Activated naive CD8-positive, alpha-beta T cell (primary cell): ENCODE measurements around the gene CYBC1.

Source experiments
- H3K27ac Mint-ChIP-seq: one replicate; pipeline ENCODE4 v1.8.0; 2021; ENCODE audit warnings: mixed read lengths
- H3K27me3 Mint-ChIP-seq: one replicate; pipeline ENCODE4 v1.8.0; 2021; ENCODE audit warnings: mixed read lengths
- H3K36me3 Mint-ChIP-seq: one replicate; pipeline ENCODE4 v1.8.0; 2021; ENCODE audit warnings: mixed read lengths
- H3K4me1 Mint-ChIP-seq: one replicate; pipeline ENCODE4 v1.8.0; 2021; ENCODE audit warnings: low read depth, mixed read lengths
- H3K4me3 Mint-ChIP-seq: one replicate; pipeline ENCODE4 v1.8.0; 2021; ENCODE audit warnings: mild to moderate bottlenecking, mixed read lengths
- H3K9me3 Mint-ChIP-seq: one replicate; pipeline ENCODE4 v1.8.0; 2021; ENCODE audit warnings: low read depth, mixed read lengths

Gene CYBC1

DNA sequence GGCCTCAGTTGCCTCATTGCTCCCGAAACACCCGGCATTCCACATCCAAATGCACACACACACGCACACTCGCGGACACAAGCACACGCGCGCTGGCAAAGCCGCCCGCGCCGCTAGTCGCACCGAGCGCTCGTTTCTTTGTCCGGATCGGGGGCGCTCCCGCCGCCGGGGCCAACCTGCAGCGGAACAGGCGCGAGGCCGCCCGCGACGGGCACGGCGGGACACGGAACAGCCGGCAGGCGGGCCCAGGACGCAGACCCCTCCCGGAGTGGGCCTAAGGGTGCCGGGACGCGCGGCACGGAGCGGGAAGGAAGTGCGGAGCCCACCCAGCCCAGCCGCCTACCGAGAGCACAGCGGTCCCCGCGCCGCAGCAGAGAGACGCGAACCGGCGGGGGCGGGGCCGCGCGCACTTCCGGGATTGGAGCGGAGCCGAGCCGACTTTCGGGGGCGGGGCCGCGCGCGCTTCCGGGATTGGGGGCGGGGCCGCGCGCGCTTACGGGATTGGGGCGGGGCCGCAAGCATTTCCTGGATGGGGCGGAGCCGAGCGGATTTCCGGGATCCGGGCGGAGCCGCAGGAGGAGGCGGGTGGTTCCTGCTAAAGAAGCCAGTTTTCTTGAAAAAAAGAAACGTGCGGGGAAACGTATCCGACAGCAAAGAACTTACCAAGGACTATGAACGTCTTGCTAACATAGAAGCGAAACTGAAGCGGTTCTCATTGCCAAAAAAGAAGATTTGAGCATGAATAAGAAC, at the start of gene CYBC1:
CYBC1 (minus strand) TSS at position 396 of the 750 bp plus-strand sequence. CDS start 1,498 bp downstream, outside the sequence.
- Mint-ChIP-seq H3K9me3 (no peaks in the 10 kb centered on the region), H3K27ac (peak within 1 kb of the TSS; percentile 97), H3K27me3 (no peaks in the 10 kb centered on the region), H3K4me3 (peak within 1 kb of the TSS; percentile 98), H3K4me1 (peaks cover 25% of the 10 kb centered on the region), H3K36me3 (no peaks in the 10 kb centered on the region)

DNA sequence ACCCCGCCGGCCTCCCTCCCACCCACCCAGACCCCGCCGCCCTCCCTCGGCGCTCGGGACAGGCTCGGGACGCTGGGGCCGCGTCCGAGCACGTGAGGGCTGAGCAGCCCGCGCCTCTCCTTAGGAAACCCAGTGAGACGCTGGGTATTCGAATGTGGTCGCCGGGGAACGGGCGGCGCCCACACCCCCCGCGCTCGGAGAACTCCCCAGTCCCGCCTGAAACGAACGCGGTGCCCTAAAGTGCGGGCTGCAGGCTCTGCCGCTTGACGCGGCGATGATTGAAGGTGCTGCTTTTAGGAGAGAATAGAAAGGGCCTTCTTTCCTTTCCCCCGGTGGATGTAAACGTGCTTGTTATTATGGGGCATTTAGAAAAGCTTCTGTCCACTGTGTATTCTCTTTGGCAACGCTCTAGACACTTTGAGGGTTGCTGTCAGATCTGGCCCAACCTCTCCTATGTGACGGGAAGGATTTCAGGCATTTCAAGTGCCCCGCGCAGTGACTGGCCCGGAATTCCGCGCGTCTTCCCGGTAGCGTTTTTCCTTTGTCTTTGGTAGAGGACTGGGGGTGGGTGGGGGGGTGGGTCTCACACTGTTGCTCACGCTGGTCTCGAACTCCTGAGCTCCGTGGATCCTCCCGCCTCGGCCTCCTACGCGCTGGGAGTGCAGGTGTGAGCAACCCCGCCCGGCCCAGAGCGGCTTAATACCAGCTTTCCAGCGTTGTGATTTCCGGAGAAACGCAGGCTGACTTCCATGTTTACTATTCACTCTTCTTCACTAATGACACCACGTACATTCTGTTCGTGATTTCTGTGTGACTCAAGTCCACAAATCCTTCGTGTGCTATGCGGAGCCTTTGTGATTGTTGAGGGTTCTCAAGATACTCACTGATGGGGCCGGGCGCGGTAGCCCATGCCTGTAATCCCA, 47.2 kb upstream of the CYBC1 start:
- Mint-ChIP-seq H3K27ac (peak overlapping the region; percentile 93), H3K4me3 (peak overlapping the region; percentile 89), H3K4me1 (peaks cover 13% of the 10 kb centered on the region), H3K27me3 (no peaks in the 10 kb centered on the region), H3K9me3 (no peaks in the 10 kb centered on the region), H3K36me3 (no peaks in the 10 kb centered on the region)

DNA sequence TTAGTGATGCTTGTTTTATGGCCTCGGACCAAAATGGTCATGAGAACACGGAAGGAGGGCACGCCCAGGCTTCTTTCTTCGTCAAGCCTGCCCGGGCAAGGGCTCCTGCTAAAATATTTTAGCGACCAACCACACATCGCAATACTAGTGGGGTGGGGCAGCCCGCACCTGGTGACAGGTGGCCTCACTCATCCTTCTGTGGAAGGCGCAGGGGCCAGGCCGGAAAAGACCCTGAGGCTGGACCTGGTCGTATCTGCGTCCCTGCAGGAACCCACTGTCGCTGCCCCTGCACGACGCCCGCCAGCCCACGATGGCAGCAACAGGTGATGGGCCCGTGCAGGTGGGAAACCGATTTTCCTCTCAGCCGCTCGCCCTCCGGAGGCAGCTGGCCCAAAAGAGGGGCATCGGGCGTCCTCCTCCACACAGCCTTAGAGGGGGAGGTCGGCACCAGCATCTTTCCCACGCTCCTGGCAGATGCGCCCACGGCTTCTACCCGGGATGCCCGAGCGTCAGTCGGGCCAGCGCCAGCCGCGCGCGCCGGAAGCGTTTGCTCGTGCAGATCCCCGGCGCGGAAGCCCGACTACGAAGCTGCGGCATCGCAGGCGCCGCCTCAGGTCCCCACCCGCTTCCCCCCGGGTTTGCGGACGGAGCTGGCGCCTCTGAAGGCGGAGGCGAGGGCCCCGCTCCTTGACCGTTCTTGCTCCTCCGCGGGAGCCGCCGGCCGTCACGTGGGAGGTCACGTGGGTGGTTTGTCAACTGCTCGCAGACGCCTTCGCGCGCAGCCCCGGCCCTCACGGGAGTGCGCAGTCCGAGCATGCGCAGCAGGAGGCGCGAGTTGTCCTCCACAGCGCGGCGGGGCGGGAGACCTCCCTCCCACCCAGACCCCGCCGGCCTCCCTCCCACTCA, 46.2 kb upstream of the CYBC1 start:
- H3K36me3 Mint-ChIP-seq: no peaks in the 10 kb centered on the region
- no peaks in the 10 kb centered on the region for H3K9me3 Mint-ChIP-seq
- peak overlapping the region; percentile 66 for H3K4me3 Mint-ChIP-seq
- H3K27ac Mint-ChIP-seq: peak overlapping the region; percentile 64
- H3K4me1 Mint-ChIP-seq: peaks cover 13% of the 10 kb centered on the region
- no peaks in the 10 kb centered on the region for H3K27me3 Mint-ChIP-seq

DNA sequence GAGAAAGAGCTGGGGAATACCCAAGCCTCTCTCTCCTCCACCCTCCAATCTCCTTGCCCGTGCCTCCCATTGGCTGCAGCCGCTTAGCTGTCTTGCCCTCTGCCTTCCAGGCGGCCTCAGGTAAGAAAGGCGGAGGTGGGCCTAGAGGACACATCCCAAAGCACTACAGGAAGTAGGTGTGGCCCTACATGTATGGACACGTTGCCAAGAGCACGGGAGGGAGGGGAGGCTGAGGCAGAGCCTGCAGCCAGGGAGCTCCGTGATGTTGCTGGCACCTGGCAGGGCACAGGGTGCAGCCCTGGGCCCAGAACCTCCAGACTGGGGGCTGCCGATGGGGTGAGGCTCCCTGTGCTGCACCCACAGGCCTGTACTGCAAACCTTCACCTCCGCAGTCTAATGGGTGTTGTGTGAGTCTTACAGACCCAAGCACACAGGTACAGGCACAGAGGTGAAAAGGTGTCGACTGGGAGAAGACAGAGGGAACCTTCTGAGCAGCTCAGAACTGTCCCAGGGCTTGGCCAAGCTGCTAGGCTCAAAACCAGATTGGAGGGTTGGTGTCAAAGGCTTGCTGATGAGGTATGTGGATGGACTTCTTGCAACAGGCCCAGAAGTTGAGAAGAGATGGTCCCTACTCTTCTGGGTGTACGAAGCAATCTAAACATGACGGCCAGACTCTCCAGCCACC, 45.4 kb upstream of the CYBC1 start:
- no peaks in the 10 kb centered on the region for H3K27me3 Mint-ChIP-seq
- peak overlapping the region; percentile 64 for H3K27ac Mint-ChIP-seq

DNA sequence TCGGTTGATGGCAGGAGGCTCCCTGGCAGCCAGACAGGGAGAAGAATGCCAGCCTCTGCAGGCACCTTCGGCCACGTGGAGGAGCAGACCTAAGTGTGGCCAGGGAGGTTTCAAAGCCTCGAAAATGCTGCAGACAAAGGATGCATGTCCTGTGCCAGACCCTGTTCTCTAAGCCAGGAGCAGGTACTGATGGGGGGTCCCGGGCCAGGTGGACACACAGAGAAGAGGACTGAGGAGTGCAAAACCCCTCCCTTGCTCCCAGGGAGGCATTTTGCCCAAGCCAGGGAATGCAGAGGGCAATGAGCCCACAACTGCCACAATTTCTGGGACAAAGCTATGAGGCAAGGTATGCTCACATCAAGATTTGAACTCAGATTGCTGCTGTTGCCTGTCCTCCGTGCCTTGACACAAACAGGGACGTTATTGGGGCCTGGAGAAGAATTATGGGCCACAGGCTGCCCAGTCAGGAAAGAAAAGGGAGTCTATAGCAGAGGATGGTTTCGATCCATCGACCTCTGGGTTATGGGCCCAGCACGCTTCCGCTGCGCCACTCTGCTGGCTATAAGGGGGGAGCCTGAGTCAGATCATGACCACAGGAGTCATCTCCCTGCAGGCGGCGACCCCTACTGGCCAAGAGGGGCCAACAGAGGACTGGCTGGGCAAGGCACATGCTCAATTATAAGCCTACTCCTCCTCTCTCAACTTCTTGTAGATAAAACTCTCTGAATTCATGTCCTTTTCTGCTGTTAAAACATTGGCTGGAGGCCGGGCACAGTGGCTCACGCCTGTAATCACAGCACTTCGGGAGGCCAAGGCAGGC, 43.9 kb upstream of the CYBC1 start:
- Mint-ChIP-seq H3K4me3 (peak overlapping the region; percentile 78), H3K9me3 (no peaks in the 10 kb centered on the region), H3K27me3 (no peaks in the 10 kb centered on the region), H3K36me3 (no peaks in the 10 kb centered on the region), H3K4me1 (peaks cover 13% of the 10 kb centered on the region), H3K27ac (peak overlapping the region; percentile 94)

More for the DNA sequence above, 45.4 kb upstream of the CYBC1 start:
- H3K36me3 Mint-ChIP-seq: no peaks in the 10 kb centered on the region
- no peaks in the 10 kb centered on the region for H3K9me3 Mint-ChIP-seq
- H3K4me3 Mint-ChIP-seq: peak overlapping the region; percentile 66
- H3K4me1 Mint-ChIP-seq: peaks cover 13% of the 10 kb centered on the region

DNA sequence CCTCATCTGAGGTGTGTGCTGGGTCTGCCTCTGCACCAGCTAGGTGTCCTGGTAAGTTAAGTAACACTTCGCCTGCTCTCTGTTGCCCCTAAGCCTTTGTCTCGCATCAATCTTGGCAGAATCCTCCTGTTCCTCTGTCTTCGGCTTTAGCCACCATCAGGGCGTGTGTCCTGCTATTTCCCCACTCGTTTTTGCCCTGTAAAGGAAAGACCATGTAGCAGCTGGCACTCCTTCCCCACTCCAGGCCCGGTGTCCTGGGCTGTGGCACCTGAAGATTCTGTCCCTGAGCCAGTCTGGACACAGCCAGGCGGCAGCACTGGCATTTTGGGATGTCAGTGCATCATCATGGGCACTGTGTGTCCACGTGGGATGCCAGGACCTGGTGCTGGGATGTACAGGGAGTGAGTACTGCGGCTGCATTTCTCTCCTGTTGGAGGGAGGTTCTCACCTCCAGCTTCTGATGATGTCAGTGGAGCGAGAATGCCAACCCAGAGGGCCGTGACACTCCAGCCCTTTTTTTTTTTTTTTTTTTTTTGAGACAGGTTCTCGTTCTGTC, 42.8 kb upstream of the CYBC1 start:
- no peaks in the 10 kb centered on the region for H3K9me3 Mint-ChIP-seq
- H3K36me3 Mint-ChIP-seq: no peaks in the 10 kb centered on the region
- no peaks in the 10 kb centered on the region for H3K27me3 Mint-ChIP-seq
- no peak overlapping the region for H3K27ac Mint-ChIP-seq
- no peak overlapping the region for H3K4me3 Mint-ChIP-seq
- peaks cover 12% of the 10 kb centered on the region for H3K4me1 Mint-ChIP-seq

DNA sequence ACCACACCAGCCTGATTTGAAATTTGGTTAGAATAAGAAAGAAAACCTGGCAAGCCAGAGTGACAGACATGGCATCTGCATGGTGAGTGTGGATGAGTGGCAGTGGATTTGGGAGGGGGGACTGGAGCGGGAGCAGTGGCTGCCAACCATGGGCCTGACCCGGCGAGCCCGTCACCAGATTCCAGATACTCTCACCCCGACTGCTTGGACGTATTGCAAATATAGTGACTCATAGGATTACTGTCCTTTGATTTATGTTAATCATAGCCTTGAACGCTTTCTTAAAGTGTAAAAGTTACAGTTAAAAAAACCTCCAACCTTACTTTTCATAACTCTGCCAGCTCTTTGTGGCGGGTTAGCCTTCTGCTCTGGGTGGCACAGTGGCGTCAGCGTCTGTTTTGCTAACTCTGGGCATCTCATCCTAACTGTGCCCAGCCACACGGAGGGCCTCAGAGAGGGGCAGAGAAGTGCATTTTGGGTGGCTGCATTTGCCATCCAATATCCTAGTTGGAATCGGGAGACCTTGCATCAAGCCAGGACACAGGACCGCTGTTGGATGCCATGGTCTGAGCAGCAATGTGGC, 42.2 kb upstream of the CYBC1 start:
- H3K27ac Mint-ChIP-seq: no peak overlapping the region
- no peaks in the 10 kb centered on the region for H3K36me3 Mint-ChIP-seq
- H3K4me3 Mint-ChIP-seq: no peak overlapping the region
- peaks cover 8% of the 10 kb centered on the region for H3K4me1 Mint-ChIP-seq
- no peaks in the 10 kb centered on the region for H3K27me3 Mint-ChIP-seq
- H3K9me3 Mint-ChIP-seq: no peaks in the 10 kb centered on the region

DNA sequence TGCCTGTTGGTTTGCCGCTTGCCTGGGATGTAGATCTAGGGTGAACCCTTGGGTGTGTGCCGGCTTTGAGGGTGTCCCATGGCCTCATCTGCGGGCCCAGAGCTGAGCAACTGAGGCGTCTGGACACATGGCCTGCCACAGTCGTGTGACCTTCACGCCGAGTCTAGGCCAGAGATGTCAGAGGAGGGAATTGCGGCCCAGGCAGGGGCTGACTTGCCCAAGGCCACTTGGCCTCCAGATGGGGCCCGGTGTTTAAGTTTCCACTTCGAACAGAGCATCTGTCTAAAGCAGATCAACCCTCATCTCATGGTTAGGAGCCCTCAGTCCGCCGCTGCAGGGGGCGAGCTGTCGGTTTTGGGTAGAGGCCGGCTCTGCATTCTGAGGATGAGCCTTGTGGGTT, 41.0 kb upstream of the CYBC1 start:
- Mint-ChIP-seq H3K4me1 (peaks cover 4% of the 10 kb centered on the region), H3K36me3 (no peaks in the 10 kb centered on the region), H3K9me3 (no peaks in the 10 kb centered on the region)

DNA sequence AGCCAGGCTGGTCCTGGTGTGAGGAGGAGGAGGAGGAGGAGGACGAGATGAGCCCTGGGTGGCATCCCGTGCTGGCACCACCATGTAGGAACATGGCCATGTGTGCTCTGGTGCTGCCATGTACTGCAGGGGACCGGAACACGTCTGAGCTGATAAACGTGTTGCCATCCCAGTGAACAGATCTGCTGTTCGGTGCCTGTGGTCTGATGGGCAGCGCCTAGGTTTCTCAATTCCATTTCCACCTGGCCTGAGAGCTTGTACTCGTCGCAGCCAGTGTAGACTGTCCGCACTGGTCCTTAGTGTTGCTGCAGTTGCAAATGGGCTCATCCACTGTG, 40.6 kb upstream of the CYBC1 start:
- Mint-ChIP-seq H3K4me1 (peaks cover 4% of the 10 kb centered on the region), H3K27me3 (no peaks in the 10 kb centered on the region), H3K4me3 (no peak overlapping the region), H3K27ac (no peak overlapping the region), H3K36me3 (no peaks in the 10 kb centered on the region), H3K9me3 (no peaks in the 10 kb centered on the region)

More for the DNA sequence above, 41.0 kb upstream of the CYBC1 start:
- Mint-ChIP-seq H3K27ac (no peak overlapping the region), H3K27me3 (no peaks in the 10 kb centered on the region), H3K4me3 (no peak overlapping the region)

DNA sequence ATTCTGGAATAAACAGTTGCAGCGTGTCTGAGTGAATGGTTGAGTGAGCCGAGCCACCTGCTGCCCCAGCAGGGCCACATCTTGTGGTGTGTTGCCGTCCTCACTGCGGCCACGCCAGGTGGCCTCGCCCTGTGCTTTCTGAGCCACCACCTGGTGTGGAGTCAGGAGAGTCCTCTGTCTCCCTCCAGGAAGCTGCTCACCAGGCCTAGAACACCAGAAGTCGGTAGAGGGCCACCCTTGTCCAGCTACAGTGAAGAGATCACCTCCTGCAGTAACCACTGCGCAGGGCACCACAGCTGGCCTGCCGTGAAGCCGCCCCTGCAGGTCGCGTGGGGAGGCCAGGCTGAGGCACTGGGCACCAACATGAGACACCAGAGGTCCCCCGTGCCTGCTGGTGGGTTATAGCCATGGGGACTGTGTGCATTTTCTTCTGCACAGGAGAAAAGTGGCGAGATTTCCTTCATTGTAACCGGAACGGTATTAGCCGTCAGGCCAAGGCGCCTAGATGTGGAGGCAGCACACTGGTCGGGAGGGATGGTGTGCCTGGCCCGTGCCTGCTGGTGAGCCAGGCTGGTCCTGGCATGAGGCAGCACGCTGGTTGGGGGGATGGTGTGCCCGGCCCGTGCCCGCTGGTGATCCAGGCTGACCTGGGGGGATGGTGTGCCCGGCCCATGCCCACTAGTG, 40.1 kb upstream of the CYBC1 start:
- H3K4me1 Mint-ChIP-seq: peaks cover 8% of the 10 kb centered on the region
- H3K9me3 Mint-ChIP-seq: no peaks in the 10 kb centered on the region
- H3K4me3 Mint-ChIP-seq: no peak overlapping the region
- no peak overlapping the region for H3K27ac Mint-ChIP-seq
- H3K36me3 Mint-ChIP-seq: no peaks in the 10 kb centered on the region
- H3K27me3 Mint-ChIP-seq: no peaks in the 10 kb centered on the region

DNA sequence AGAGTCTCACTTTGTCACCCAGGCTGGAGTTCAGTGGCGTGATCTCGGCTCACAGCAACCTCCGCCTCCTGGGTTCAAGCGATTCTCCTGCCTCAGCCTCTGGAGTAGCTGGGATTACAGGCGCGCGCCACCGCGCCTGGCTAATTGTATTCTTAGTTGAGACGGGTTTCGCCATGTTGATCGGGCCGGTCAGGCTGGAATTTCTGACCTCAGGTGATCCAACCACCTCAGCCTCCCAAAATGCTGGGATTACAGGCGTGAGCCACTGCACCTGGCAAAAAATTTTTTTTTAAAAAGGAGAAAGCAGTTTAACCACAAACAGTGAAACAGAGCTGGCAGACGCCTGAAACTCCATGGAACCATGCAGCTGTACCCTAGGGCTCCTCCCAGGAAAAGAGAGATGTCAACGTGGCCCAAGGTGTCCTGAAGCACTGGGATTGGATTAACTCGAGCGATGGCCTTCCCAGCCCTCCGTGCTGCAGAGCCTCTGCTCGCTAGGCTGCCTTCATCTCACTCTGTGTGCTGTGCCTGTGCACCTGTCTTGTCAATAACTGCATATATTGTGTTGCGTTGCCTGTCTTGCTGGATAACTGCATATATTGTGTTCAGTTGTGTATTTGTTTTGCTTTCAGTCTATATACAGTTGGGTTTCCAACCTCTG, 39.4 kb upstream of the CYBC1 start:
- no peaks in the 10 kb centered on the region for H3K9me3 Mint-ChIP-seq
- no peak overlapping the region for H3K4me3 Mint-ChIP-seq
- H3K27me3 Mint-ChIP-seq: no peaks in the 10 kb centered on the region
- H3K4me1 Mint-ChIP-seq: peaks cover 8% of the 10 kb centered on the region
- no peaks in the 10 kb centered on the region for H3K36me3 Mint-ChIP-seq
- no peak overlapping the region for H3K27ac Mint-ChIP-seq

DNA sequence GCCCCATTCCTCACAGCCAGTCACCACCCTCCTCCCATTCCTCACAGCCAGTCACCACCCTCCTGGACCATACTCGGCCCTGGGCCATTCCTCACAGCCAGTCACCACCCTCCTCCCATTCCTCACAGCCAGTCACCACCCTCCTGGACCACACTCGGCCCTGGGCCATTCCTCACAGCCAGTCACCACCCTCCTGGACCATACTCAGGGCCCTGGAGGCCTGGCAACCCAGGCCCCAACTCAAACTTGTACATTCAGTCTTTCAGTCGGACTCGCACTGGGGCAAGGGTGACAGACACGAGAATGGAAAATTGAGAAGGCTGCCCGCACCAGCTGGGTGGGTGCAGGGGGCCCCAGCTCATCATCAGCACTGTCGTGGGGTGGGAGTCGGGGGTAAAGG, 38.6 kb upstream of the CYBC1 start:
- Mint-ChIP-seq H3K27ac (no peak overlapping the region), H3K4me1 (peaks cover 6% of the 10 kb centered on the region), H3K4me3 (no peak overlapping the region), H3K27me3 (no peaks in the 10 kb centered on the region), H3K36me3 (no peaks in the 10 kb centered on the region), H3K9me3 (no peaks in the 10 kb centered on the region)
